Duodenal mucosa (tissue), 2 donors: ENCODE data around the gene NTRK2.

Source experiments
- H3K27ac ChIP-seq: one replicate; pipeline ENCODE4 v1.7.0; 2013; ENCODE audit warnings: low read depth, low read length
- H3K27me3 ChIP-seq, 2 donors: one replicate each; pipeline ENCODE4 v1.7.0; 2013; ENCODE audit warnings: low read length in 2 of 2, control low read depth in 1 of 2; ENCODE audit not compliant: insufficient read depth in 2 of 2, control insufficient read depth in 1 of 2
- H3K36me3 ChIP-seq, 2 donors: one replicate each; pipeline ENCODE4 v1.7.0; 2013; ENCODE audit warnings: low read length in 2 of 2, control low read depth in 1 of 2; ENCODE audit not compliant: insufficient read depth in 2 of 2, control insufficient read depth in 1 of 2
- H3K4me1 ChIP-seq, 2 donors: one replicate each; pipeline ENCODE4 v1.7.0; 2013; ENCODE audit warnings: low read length in 2 of 2, control low read depth in 1 of 2; ENCODE audit not compliant: insufficient read depth in 2 of 2, control insufficient read depth in 1 of 2
- H3K4me3 ChIP-seq, 2 donors: one replicate each; pipeline ENCODE4 v1.7.0; 2013; ENCODE audit warnings: low read length in 2 of 2, low read depth in 1 of 2
- H3K9ac ChIP-seq, 2 donors: one replicate each; pipeline ENCODE4 v1.7.0; 2013; ENCODE audit warnings: low read length in 2 of 2, low read depth in 1 of 2
- H3K9me3 ChIP-seq, 2 donors: one replicate each; pipeline ENCODE4 v1.7.0; 2013; ENCODE audit warnings: low read length in 2 of 2, control low read depth in 1 of 2; ENCODE audit not compliant: control insufficient read depth in 1 of 2

NTRK2 gene

DNA sequence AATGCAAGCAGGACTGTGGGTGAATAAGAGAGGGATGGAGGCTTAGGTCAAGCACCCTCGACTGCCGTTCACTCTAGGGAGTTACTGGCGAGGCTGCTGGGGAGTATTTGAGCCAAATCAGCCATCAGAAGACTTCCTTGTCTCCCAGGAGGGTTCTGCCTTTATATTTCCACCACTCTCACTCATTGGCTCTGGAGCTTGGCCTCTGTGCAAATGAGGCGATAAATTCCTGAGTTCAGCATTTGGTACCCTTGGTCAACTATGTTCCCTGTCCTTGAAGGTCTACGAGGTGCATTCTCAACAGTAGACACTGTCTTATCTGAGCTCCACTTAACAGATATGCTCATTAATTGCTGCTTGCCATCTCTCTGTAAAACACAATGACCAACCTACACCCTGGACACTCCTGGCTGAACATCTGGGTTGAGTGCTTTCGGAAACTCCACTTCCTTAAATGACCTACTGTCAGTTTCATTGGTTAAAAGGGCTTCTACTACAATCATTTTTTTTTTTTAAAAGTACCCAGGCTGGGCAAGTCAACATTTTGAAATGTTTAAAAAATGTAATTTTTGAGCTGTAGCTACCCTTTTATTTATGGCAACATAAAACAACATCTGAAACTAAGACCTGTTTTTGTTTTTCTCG, 153.2 kb downstream of the NTRK2 start:
- Histone ChIP-seq H3K27ac (no peak overlapping the region), H3K4me3 (no peak overlapping the region), H3K4me1 (no peaks in the 10 kb centered on the region), H3K27me3 (no peaks in the 10 kb centered on the region), H3K9me3 (no peaks in the 10 kb centered on the region), H3K9ac (no peak overlapping the region), H3K36me3 (no peaks in the 10 kb centered on the region)

DNA sequence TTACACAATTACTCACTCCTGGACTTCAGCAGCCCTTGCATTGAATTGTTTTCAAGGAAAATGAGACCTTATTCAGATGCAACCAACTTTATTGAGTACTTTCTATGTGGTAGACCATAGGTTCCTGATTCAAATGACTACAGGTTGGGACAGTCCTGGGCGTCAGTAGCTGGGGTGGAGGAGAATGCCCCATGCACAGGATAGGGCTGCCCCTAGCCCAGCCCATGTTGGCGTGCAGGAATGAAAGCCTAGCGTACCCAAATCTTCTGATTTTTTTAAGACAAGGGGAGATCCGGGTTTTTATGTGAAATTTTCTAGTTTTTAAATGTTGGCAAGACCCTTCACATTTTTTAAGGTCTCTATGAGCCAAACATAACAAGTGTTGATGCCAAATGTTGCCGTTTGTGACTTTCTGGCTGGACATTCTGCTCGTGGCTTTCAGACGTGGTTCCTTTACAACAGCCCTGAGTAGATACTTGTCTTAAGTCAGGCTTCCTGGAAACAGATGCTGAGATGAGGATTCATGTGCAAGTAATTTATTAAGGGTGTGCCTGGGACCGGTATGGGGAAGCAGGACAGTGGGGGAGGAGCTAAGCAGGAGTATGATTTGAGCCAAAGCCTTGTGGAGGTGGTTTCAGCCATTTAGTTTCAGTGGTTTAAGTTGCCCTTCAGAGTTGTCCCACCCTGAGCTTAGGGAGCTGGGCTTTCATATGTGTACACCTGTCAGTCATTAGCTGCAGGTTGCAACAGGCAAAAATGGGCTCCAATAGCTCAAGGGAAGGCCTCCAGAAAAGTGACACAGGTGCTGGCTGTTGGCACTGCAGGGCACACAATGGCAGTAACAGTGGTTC, 154.1 kb downstream of the NTRK2 start:
- Histone ChIP-seq H3K9me3 (no peaks in the 10 kb centered on the region), H3K9ac (no peak overlapping the region), H3K27ac (no peak overlapping the region), H3K4me1 (no peaks in the 10 kb centered on the region), H3K4me3 (no peak overlapping the region), H3K36me3 (no peaks in the 10 kb centered on the region), H3K27me3 (no peaks in the 10 kb centered on the region)

DNA sequence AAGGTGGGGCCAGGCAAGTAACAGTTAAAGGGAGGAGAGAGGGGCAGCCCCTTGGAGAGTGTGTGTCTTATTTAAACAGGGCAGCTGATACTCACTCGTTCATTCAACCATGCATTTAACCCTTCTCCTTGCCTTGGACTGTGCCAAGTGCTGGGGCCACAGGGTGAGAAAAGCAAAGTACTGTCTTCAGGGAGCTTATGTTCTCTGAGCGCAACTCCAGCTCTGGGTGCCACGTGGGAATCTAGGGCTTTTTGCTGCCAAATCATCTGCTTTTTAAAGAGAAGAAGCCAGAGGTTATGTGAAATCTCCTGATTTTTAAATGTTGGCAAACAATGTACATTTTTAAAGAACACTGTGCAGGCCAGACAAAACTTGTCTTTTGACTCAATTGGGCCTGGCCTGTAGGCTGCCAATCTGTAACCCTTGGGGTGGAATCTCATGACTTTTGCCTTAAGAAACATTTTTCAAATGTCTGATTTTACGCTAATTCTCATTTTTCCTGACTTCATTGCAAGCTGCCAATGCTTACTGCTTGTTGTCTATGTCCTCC, 157.8 kb downstream of the NTRK2 start:
- Histone ChIP-seq H3K9me3 (no peaks in the 10 kb centered on the region), H3K27ac (no peak overlapping the region), H3K36me3 (no peaks in the 10 kb centered on the region), H3K4me3 (no peak overlapping the region), H3K27me3 (no peaks in the 10 kb centered on the region), H3K4me1 (no peaks in the 10 kb centered on the region), H3K9ac (no peak overlapping the region)

DNA sequence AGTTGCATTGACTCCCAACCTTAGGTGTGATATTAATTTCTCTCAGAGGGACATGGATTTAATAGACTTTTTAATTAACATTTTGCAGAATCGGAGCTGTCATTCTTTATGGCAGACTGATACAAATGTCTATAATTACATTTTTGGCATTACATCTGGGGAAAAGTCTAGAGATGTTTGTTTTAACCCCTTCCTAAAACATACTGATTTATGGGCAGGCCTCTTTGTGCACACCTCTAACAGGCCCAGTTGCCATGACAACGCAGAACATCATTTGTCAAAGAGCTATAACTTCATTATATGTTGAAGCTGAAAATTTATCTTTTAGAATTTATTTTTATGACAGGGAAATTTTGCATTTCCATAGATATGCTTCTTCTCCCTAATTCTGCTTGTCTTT, 158.5 kb downstream of the NTRK2 start:
- Histone ChIP-seq H3K4me3 (no peak overlapping the region), H3K9me3 (no peaks in the 10 kb centered on the region), H3K27ac (no peak overlapping the region), H3K9ac (no peak overlapping the region), H3K4me1 (no peaks in the 10 kb centered on the region), H3K36me3 (no peaks in the 10 kb centered on the region), H3K27me3 (no peaks in the 10 kb centered on the region)

DNA sequence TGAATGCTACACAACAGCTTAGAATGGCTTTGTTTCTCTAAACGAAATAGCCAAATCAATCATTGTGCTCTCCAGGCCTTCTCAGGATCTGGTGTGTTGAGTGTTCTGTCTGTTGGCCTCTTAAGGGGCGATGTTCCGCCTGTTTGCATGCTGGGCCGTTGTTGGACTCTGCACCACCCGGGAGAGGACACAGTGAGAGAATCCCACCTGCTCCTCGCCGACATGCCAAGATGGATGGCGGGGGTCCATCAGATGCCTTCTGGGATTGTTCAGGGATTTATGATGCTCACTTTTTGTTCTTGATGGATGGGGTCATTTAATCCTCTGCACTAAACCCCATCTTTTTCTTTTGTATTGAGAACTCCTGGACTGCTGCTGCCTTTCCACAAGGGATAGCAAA, 159.9 kb downstream of the NTRK2 start:
- H3K9ac ChIP-seq = no peak overlapping the region
- no peaks in the 10 kb centered on the region for H3K4me1 ChIP-seq
- H3K4me3 ChIP-seq = no peak overlapping the region

DNA sequence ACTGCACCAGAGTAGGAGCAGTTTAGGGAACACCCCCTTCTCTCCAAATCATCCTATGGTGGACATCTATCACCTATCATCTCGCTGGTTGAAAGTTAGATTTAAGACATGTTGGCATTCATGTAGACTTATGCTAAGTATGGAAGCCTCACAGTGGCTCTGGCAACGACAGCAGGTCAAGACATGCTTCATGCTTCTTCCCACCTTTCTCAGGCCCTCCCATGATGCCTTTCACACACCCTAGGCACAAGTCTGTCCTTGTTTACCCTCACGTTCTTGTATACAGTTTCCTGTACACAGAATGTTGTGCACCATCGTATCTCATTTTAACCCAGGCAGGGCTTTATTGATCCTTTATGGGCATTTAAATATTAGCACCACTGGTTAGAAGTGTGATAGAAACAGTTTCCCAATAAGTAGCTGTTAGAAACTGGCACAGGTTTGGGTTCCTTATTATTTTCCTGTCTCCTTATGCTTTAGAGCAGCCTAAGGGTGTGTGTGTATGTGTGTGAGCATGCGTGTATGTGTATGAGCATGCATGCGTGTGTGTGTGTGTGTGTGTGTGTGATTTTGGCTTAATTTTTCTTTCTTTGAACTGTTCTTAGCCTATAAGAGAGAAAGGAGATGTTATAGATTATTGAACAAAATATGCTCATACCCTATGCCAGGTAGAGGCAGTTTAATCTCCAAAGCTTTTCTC, 160.6 kb downstream of the NTRK2 start:
- H3K4me3 ChIP-seq = no peak overlapping the region
- no peaks in the 10 kb centered on the region for H3K9me3 ChIP-seq
- no peaks in the 10 kb centered on the region for H3K27me3 ChIP-seq
- H3K9ac ChIP-seq = no peak overlapping the region
- no peaks in the 10 kb centered on the region for H3K36me3 ChIP-seq
- no peak overlapping the region for H3K27ac ChIP-seq
- no peaks in the 10 kb centered on the region for H3K4me1 ChIP-seq

More for the DNA sequence above, 159.9 kb downstream of the NTRK2 start:
- Histone ChIP-seq H3K27ac (no peak overlapping the region), H3K36me3 (no peaks in the 10 kb centered on the region), H3K9me3 (no peaks in the 10 kb centered on the region), H3K27me3 (no peaks in the 10 kb centered on the region)

DNA sequence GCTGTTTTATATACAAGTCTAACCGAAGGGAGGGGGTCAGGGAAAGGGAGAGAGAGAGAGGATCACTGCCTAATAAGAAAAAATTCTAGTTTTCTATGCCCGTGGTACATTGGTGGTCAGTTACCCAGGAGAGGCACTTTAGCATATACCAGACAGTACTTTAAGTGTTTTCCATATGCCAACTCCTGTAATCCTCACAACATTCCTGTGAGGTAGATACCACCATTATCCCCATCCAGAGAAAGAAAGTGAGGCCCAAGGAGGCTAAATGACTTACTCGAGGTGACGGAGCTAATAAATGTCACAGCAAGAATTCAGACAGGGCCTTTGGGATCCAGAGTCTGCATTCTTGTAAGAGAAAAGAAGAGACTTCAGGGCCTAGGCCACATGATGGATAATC, 161.8 kb downstream of the NTRK2 start:
- Histone ChIP-seq H3K9me3 (no peaks in the 10 kb centered on the region), H3K9ac (no peak overlapping the region), H3K4me3 (no peak overlapping the region), H3K36me3 (no peaks in the 10 kb centered on the region), H3K27me3 (no peaks in the 10 kb centered on the region), H3K27ac (no peak overlapping the region), H3K4me1 (no peaks in the 10 kb centered on the region)

DNA sequence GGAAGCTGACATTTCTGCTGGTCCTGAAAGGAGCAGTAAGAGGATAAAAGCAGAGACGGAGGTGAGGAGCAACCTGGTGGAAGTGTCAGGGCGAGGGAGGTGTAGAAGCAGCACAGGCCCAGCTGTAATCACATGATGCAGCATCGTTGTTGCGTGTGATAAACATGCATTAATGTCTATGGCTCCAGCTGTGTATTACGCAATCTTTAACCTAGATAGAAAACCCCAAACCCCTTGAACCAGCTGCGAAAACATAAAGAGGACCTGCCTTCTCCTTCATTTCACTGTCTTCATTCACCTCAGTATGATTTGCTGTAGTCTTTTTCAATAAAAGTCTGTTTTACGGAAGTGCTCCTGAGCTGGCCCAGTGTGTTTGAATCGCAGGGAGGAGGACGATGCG, 162.9 kb downstream of the NTRK2 start:
- no peak overlapping the region for H3K9ac ChIP-seq
- H3K27me3 ChIP-seq = no peaks in the 10 kb centered on the region
- no peak overlapping the region for H3K27ac ChIP-seq
- no peaks in the 10 kb centered on the region for H3K9me3 ChIP-seq
- no peak overlapping the region for H3K4me3 ChIP-seq
- no peaks in the 10 kb centered on the region for H3K36me3 ChIP-seq
- H3K4me1 ChIP-seq = no peaks in the 10 kb centered on the region

DNA sequence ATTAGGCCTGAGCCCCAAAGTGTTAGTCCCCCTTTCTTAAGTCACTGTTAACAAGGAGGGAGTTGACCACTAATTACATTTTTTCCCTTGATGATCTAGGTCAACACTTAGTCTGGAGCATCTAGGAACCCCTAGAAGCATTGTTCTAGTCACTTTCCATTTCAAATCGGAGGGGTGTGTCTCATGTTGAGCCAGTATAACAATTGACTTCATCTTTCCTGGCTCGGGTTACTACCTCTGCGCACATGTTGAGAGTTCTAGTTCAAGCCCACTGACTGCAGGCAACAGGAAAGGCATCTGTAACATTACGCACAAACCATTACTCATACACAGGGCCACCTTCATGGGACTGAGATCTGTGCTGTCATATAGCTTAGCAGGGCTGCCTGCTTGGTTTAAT, 164.9 kb downstream of the NTRK2 start:
- no peak overlapping the region for H3K27ac ChIP-seq
- H3K9me3 ChIP-seq = no peaks in the 10 kb centered on the region
- no peaks in the 10 kb centered on the region for H3K4me1 ChIP-seq
- no peaks in the 10 kb centered on the region for H3K36me3 ChIP-seq
- no peak overlapping the region for H3K9ac ChIP-seq
- H3K27me3 ChIP-seq = no peaks in the 10 kb centered on the region
- no peak overlapping the region for H3K4me3 ChIP-seq

DNA sequence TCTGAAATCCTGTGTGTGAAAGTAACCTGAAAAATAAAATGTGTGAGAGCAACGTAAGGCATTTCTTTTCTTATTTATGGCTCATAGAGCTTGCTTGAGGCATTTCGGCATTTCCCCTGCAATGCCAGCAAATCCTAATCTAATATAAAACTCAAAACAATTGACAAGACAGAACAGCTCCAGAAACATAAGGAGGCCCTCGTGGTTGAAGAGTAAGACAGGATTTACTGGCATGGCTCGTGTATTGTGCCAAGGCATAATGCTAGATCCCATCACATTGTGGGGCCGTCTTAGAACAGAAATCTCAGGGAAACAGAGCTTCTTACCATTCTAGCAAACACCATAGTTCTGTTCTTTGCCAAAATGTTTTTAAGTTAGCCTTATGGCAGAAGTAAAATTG, 166.2 kb downstream of the NTRK2 start:
- no peaks in the 10 kb centered on the region for H3K4me1 ChIP-seq
- no peak overlapping the region for H3K9ac ChIP-seq
- H3K4me3 ChIP-seq = no peak overlapping the region
- no peaks in the 10 kb centered on the region for H3K9me3 ChIP-seq
- no peaks in the 10 kb centered on the region for H3K36me3 ChIP-seq
- H3K27ac ChIP-seq = no peak overlapping the region
- H3K27me3 ChIP-seq = no peaks in the 10 kb centered on the region
